ENCODE data around the gene NIN.

GRCh38 chr14:50855558-50855957 is 24.6 kb upstream of the NIN start:
- TF ChIP-seq ZFP3 (CRISPR knock-in tag; IDR thresholded peaks at IDR 0.05) (no peak), GLIS3 (CRISPR knock-in tag; IDR thresholded peaks at IDR 0.05) (no peak), TSHZ2 (CRISPR knock-in tag; IDR thresholded peaks at IDR 0.05) (no peak), ZNF565 (CRISPR knock-in tag; conservative IDR thresholded peaks at IDR 0.05; ENCODE audit: low read depth) (no peak), PPARA (CRISPR knock-in tag; IDR thresholded peaks at IDR 0.05; ENCODE audit: borderline replicate concordance) (no peak), ISL1 (CRISPR knock-in tag; IDR thresholded peaks at IDR 0.05) (no peak), TCF4 (CRISPR knock-in tag; IDR thresholded peaks at IDR 0.05; ENCODE audit: borderline replicate concordance) (no peak)

Data from SK-N-SH treated with all-trans-retinoic acid at 6 μM for 48 hours (cell line).